Panc1 (cell line): ENCODE measurements around the gene IFNB1. TPM values are rescaled to one million over a fixed set of nuclear protein-coding genes. Genes with fewer than 3 reads are reported as not detected.

Experiments used
- ATAC-seq: fragments of 200-7000 bp; cut with Tn5 transposase; 2 replicates; pipeline ENCODE4 v1.9.1; 2020; ENCODE audit warnings: mild to moderate bottlenecking, moderate library complexity
- BruUV-seq: library from RNA; stranded (reverse); fragments of 400-500 nt; replicated peaks from 2 replicates; lab custom pipeline; 2021; lab: Mats Ljungman, UMichigan
- CTCF ChIA-PET: fragments of 300-600 bp; sonication (Branson Sonifier 250); formaldehyde crosslinking; loops from one replicate; lab custom pipeline; 2022; ENCODE audit warnings: antibody characterized with exemption; lab: Charles Lee
- POLR2A ChIA-PET: fragments of 300-600 bp; sonication (Branson Sonifier 250); formaldehyde crosslinking; loops from one replicate; lab custom pipeline; 2022; ENCODE audit warnings: antibody characterized with exemption; lab: Charles Lee
- DNase-seq: peaks from one replicate; pipeline ENCODE4 v3.0.0-alpha.2; 2010; ENCODE audit warnings: low read depth, low spot score
- H3K27ac ChIP-seq: 2 replicates; pipeline ENCODE4 v1.5.1; 2011; ENCODE audit warnings: mild to moderate bottlenecking, low read length, inconsistent platforms
- H3K27me3 ChIP-seq: fragments of 200-500 bp; sonication (Bioruptor generic); 2 replicates; pipeline ENCODE4 v1.6.0; 2014; ENCODE audit warnings: low read length, inconsistent platforms; ENCODE audit not compliant: control insufficient read depth, insufficient read depth
- H3K36me3 ChIP-seq: fragments of 200-500 bp; sonication (Bioruptor generic); 2 replicates; pipeline ENCODE4 v1.5.1; 2014; ENCODE audit warnings: inconsistent platforms, mild to moderate bottlenecking, low read length, moderate library complexity; ENCODE audit not compliant: control insufficient read depth, insufficient read depth
- H3K4me1 ChIP-seq: 2 replicates; pipeline ENCODE4 v1.5.1; 2011; ENCODE audit warnings: inconsistent platforms, mild to moderate bottlenecking, low read length, moderate library complexity; ENCODE audit not compliant: control insufficient read depth, insufficient read depth
- H3K4me3 ChIP-seq, 2 experiments: 2 replicates each; pipeline ENCODE4 v1.5.1; 2011 to 2012; ENCODE audit warnings: low read depth in 2 of 2, low read length in 2 of 2, mild to moderate bottlenecking in 2 of 2, inconsistent platforms in 1 of 2, moderate library complexity in 1 of 2
- H3K9me3 ChIP-seq: fragments of 200-500 bp; sonication (Bioruptor generic); 2 replicates; pipeline ENCODE4 v1.5.1; 2014; ENCODE audit warnings: low read depth, mild to moderate bottlenecking, inconsistent platforms, low read length, moderate library complexity; ENCODE audit not compliant: control insufficient read depth, insufficient read depth
- CTCF ChIP-seq: fragments of 450-650 bp; IDR thresholded peaks from 2 replicates; pipeline ENCODE4 v1.5.1; 2017; ENCODE audit warnings: mild to moderate bottlenecking
- POLR2AphosphoS5 ChIP-seq: IDR thresholded peaks from 2 replicates; pipeline ENCODE4 v1.6.1; 2012; ENCODE audit warnings: mild to moderate bottlenecking, low read depth, low read length, moderate library complexity
- REST ChIP-seq, 2 experiments: IDR thresholded peaks; 2 replicates each; pipeline ENCODE4 v1.6.1; 2011 to 2012; ENCODE audit warnings: low read depth in 2 of 2, control low read depth in 1 of 2, low read length in 1 of 2, mild to moderate bottlenecking in 1 of 2, moderate library complexity in 1 of 2; ENCODE audit not compliant: insufficient read depth in 1 of 2
- SIN3A ChIP-seq: IDR thresholded peaks from 2 replicates; pipeline ENCODE4 v1.6.1; 2012; ENCODE audit warnings: low read depth, mild to moderate bottlenecking, low read length, moderate library complexity, borderline replicate concordance; ENCODE audit not compliant: insufficient read depth
- TCF7L2 ChIP-seq: IDR thresholded peaks from 2 replicates; pipeline ENCODE4 v1.6.1; 2011; ENCODE audit warnings: mild to moderate bottlenecking, low read depth, low read length, inconsistent platforms
- in situ Hi-C: cut with HindIII; loops from 2 replicates; pipeline ENCODE4 v1.10.0; 2016; ENCODE audit warnings: low sequenced_read_pairs, low pct_unique_long_range_greater_than_20kb
- intact Hi-C: fragments of 100-400 bp; cut with micrococcal nuclease; formaldehyde crosslinking; loops from one replicate; pipeline ENCODE4 v1.10.0; 2022; ENCODE audit not compliant: unreplicated experiment
- total RNA-seq: library from RNA; stranded (reverse); gene quantifications from one replicate; pipeline ENCODE4 v1.2.1, GENCODE V29; 2021; ENCODE audit not compliant: unreplicated experiment

Gene IFNB1
- total RNA-seq, 1 experiment from 2014 or later, result not detected

GRCh38 chr9:21078702-21079101, 960 bp upstream of the IFNB1 start:
- ChIA-PET CTCF (no interaction called here), POLR2A (no interaction called here)
- Histone ChIP-seq H3K4me3 (no peak overlapping the region), H3K36me3 (no peaks in the 10 kb centered on the region), H3K4me1 (no peaks in the 10 kb centered on the region), H3K27me3 (no peaks in the 10 kb centered on the region), H3K9me3 (no peaks in the 10 kb centered on the region), H3K27ac (no peak overlapping the region)
- TF ChIP-seq POLR2AphosphoS5 (no peak), CTCF (no peak)
- intact Hi-C loops (no loop called here), in situ Hi-C loops (no loop called here)
- ATAC-seq, result no peak
- no TSS peak for BruUV-seq
- no peak for DNase-seq

GRCh38 chr9:21075484-21075883, 2.3 kb downstream of the IFNB1 start:
- no peak for DNase-seq
- no TSS peak for BruUV-seq
- in situ Hi-C loops (no loop called here), intact Hi-C loops (no loop called here)
- Histone ChIP-seq H3K36me3 (no peaks in the 10 kb centered on the region), H3K4me3 (no peak overlapping the region), H3K4me1 (no peaks in the 10 kb centered on the region), H3K9me3 (no peaks in the 10 kb centered on the region), H3K27me3 (no peaks in the 10 kb centered on the region), H3K27ac (no peak overlapping the region)
- CTCF ChIA-PET, result no interaction called here
- POLR2A ChIA-PET, result no interaction called here
- ATAC-seq, result no peak
- no peak for TF ChIP-seq REST (IDR thresholded peaks at IDR 0.05; ENCODE audit: insufficient read depth in 1 of 2, low read depth in 2 of 2, low read length in 1 of 2)
- TF ChIP-seq POLR2AphosphoS5, result no peak
- no peak for TF ChIP-seq SIN3A
- TF ChIP-seq CTCF, result no peak
- no peak for TF ChIP-seq TCF7L2
